SK-N-SH (cell line): ENCODE results near the gene DPPA5. TPM values are rescaled to one million over a fixed set of nuclear protein-coding genes. Genes with fewer than 3 reads are reported as not detected.

Source experiments
- polyA plus RNA-seq, 3 experiments: library from polyadenylated mRNA; depleted of rRNA; stranded (reverse); fragments of >200 nt; gene quantifications; 2 replicates each; pipeline ENCODE4 v1.2.3, GENCODE V29; 2012
- small RNA-seq, 7 experiments: library from RNA; depleted of rRNA; stranded (forward); fragments of <200 nt; gene quantifications; one replicate each; pipeline ENCODE3, GENCODE V24; 2012

DPPA5 gene
- polyA plus RNA-seq, 1 of the 3 experiments (the other 2 are of a cell fraction): not detected

Small RNA genes within 50 kb of the gene (small RNA-seq; reads per million reads assigned to genes)
- 0 to 5.7 (median 0) reads per million in 7 experiments for gene RPL39P3

Other genes with a start within 250 kb of the DPPA5 start
- gene KHDC1L, start 128.8 kb downstream of the DPPA5 start, polyA plus RNA-seq (2012; rRNA removed): 0.16 and 0.18 TPM in 2 replicates
- gene KHDC1, start 91.1 kb downstream of the DPPA5 start, polyA plus RNA-seq (2012; rRNA removed): 6.0 and 6.6 TPM in 2 replicates
- gene KHDC3L, start 8.4 kb upstream of the DPPA5 start, polyA plus RNA-seq (2012; rRNA removed): not detected in 2 replicates
- not detected in 2 replicates for gene OOEP, start 15.6 kb upstream of the DPPA5 start, polyA plus RNA-seq (2012; rRNA removed)
- not detected in 2 replicates for gene DDX43, start 40.6 kb upstream of the DPPA5 start, polyA plus RNA-seq (2012; rRNA removed)
- gene CGAS, start 98.0 kb upstream of the DPPA5 start, polyA plus RNA-seq (2012; rRNA removed): 0.02 TPM in 1 of 2 replicates, not detected in the other
- gene MTO1, start 107.5 kb upstream of the DPPA5 start, polyA plus RNA-seq (2012; rRNA removed): 9.9 and 11.4 TPM in 2 replicates
- gene EEF1A1, start 166.8 kb upstream of the DPPA5 start, polyA plus RNA-seq (2012; rRNA removed): 10,787 and 14,148 TPM in 2 replicates